Measurements from ENCODE around the gene CLEC4A. TPM values are rescaled to one million over a fixed set of nuclear protein-coding genes. Genes with fewer than 3 reads are reported as not detected.

CLEC4A gene
- total and polyA plus RNA-seq, 2 experiments from 2014 or later = 0.48 TPM; not detected in 1

DNA sequence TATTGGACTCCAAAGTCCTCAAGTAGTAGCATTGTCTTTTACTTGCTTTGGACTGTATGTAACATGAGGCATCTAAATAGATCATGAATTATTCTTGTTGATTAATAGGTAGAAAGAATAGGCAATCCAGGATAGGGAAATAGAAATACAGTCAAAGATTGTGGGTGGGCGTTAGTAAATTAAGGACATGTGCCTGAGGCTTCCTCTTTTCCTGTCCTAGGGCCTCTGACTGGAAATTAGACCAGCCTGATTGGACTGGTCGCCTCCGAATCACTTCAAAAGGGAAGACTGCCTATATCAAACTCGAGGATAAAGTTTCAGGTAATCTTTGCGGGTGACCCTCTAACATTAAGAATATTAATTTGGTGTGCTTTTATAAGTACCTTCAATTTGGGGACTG lies 33.7 kb upstream of the CLEC4A start:
- H3K9me3 Mint-ChIP-seq = no peaks in the 10 kb centered on the region
- Histone ChIP-seq H3K4me1 (ENCODE audit: insufficient read depth) (no peaks in the 10 kb centered on the region), H3K79me2 (replicated peaks; ENCODE audit: insufficient read depth) (peaks cover 17% of the 10 kb centered on the region), H3K4me2 (no peak overlapping the region), H3K9me2 (ENCODE audit: insufficient read depth) (no peaks in the 10 kb centered on the region), H3F3A (replicated peaks; ENCODE audit: low read depth) (no peaks in the 10 kb centered on the region), H3K27me3 (ENCODE audit: insufficient read depth) (no peaks in the 10 kb centered on the region), H2AFZ (no peak overlapping the region), H3K36me3 (ENCODE audit: insufficient read depth) (peaks cover 18% of the 10 kb centered on the region; the same call in 1 of the 2 replicates), H4K20me1 (replicated peaks; ENCODE audit: insufficient read depth) (no peaks in the 10 kb centered on the region), H3K4me3 (no peak overlapping the region), H3K27ac (ENCODE audit: low read depth) (no peak overlapping the region)
- no peaks in the 10 kb centered on the region for H3K27me3 Mint-ChIP-seq (ENCODE audit: insufficient read depth, low read depth, poor library complexity)
- DNase-seq (ENCODE audit: low spot score) (no peak), ATAC-seq (no peak)
- no peak overlapping the region for H3K4me3 Mint-ChIP-seq
- no peak overlapping the region for H3K27ac Mint-ChIP-seq
- no peaks in the 10 kb centered on the region for H3K4me1 Mint-ChIP-seq
- peaks cover 37% of the 10 kb centered on the region for H3K36me3 Mint-ChIP-seq (ENCODE audit: low read depth)
- no peak for TF ChIP-seq CREB1 (CRISPR knock-in tag; IDR thresholded peaks at IDR 0.05; ENCODE audit: low read depth)
- TF ChIP-seq EZH2 (IDR thresholded peaks at IDR 0.05; ENCODE audit: low read depth, unreplicated experiment) = no peak
- no peak for TF ChIP-seq ZNF114 (CRISPR knock-in tag; IDR thresholded peaks at IDR 0.05)
- TF ChIP-seq, protein P1, sequence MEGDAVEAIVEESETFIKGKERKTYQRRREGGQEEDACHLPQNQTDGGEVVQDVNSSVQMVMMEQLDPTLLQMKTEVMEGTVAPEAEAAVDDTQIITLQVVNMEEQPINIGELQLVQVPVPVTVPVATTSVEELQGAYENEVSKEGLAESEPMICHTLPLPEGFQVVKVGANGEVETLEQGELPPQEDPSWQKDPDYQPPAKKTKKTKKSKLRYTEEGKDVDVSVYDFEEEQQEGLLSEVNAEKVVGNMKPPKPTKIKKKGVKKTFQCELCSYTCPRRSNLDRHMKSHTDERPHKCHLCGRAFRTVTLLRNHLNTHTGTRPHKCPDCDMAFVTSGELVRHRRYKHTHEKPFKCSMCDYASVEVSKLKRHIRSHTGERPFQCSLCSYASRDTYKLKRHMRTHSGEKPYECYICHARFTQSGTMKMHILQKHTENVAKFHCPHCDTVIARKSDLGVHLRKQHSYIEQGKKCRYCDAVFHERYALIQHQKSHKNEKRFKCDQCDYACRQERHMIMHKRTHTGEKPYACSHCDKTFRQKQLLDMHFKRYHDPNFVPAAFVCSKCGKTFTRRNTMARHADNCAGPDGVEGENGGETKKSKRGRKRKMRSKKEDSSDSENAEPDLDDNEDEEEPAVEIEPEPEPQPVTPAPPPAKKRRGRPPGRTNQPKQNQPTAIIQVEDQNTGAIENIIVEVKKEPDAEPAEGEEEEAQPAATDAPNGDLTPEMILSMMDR (conservative IDR thresholded peaks at IDR 0.05; ENCODE audit: low read depth in 2 of 2) = no peak
- no peak for TF ChIP-seq ZNF331 (CRISPR knock-in tag; IDR thresholded peaks at IDR 0.05; ENCODE audit: low read depth)
- no peak for TF ChIP-seq ZNF462 (CRISPR knock-in tag; IDR thresholded peaks at IDR 0.05)
- no peak for TF ChIP-seq EZH2phosphoT487 (IDR thresholded peaks at IDR 0.05; ENCODE audit: unreplicated experiment)
- no peak for TF ChIP-seq ETS1 (IDR thresholded peaks at IDR 0.05)
- TF ChIP-seq REST (IDR thresholded peaks at IDR 0.05; ENCODE audit: unreplicated experiment) = no peak
- TF ChIP-seq STAT1 (IDR thresholded peaks at IDR 0.05; ENCODE audit: unreplicated experiment) = no peak
- no peak for TF ChIP-seq JUNB (IDR thresholded peaks at IDR 0.05; ENCODE audit: unreplicated experiment)
- no peak for TF ChIP-seq POLR2AphosphoS5 (IDR thresholded peaks at IDR 0.05; ENCODE audit: low read depth)
- no peak for TF ChIP-seq NANOG (IDR thresholded peaks at IDR 0.05; ENCODE audit: borderline replicate concordance)

All from GM23338 (cell line).